Astrocyte (in vitro differentiated cells and primary cell): ENCODE measurements around the gene HFM1.

Experiments
- CTCF ChIP-seq: IDR thresholded peaks from 2 replicates; pipeline ENCODE4 v1.5.1; 2011; ENCODE audit warnings: low read depth, mild to moderate bottlenecking, inconsistent platforms, low read length, moderate library complexity; ENCODE audit not compliant: insufficient read depth
- EZH2 ChIP-seq: IDR thresholded peaks from 2 replicates; pipeline ENCODE4 v1.6.1; 2012; ENCODE audit warnings: mild to moderate bottlenecking, low read length, inconsistent platforms; ENCODE audit not compliant: insufficient read depth

- no peak for TF ChIP-seq CTCF
- TF ChIP-seq EZH2 = no peak
Measured at GRCh38 chr1:91345395-91346005, 59.1 kb downstream of the HFM1 start.
